ENCODE results near the gene EML6.

The EML6 gene

DNA sequence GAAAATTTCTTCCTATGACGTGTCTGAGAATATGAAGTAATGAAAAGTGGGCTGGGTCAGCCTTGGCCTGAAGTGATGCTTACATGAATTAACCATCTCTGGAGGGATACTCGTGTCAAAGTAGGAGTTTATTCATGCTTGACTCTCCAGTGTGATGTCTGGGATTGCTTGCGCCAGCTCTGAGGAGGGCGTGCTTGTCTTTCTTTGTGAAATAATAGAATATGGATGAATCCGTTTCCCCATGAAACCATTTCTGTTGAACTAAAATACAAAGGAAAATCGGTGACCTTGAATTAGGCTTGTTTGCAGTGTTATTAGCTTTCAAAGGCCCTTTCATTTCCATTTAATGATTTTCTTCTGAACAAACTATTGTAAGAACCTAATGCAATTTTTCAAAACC lies 77.9 kb downstream of the EML6 start:
- TF ChIP-seq, protein P1, sequence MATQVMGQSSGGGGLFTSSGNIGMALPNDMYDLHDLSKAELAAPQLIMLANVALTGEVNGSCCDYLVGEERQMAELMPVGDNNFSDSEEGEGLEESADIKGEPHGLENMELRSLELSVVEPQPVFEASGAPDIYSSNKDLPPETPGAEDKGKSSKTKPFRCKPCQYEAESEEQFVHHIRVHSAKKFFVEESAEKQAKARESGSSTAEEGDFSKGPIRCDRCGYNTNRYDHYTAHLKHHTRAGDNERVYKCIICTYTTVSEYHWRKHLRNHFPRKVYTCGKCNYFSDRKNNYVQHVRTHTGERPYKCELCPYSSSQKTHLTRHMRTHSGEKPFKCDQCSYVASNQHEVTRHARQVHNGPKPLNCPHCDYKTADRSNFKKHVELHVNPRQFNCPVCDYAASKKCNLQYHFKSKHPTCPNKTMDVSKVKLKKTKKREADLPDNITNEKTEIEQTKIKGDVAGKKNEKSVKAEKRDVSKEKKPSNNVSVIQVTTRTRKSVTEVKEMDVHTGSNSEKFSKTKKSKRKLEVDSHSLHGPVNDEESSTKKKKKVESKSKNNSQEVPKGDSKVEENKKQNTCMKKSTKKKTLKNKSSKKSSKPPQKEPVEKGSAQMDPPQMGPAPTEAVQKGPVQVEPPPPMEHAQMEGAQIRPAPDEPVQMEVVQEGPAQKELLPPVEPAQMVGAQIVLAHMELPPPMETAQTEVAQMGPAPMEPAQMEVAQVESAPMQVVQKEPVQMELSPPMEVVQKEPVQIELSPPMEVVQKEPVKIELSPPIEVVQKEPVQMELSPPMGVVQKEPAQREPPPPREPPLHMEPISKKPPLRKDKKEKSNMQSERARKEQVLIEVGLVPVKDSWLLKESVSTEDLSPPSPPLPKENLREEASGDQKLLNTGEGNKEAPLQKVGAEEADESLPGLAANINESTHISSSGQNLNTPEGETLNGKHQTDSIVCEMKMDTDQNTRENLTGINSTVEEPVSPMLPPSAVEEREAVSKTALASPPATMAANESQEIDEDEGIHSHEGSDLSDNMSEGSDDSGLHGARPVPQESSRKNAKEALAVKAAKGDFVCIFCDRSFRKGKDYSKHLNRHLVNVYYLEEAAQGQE (IDR thresholded peaks at IDR 0.05; ENCODE audit: insufficient read depth in 1 of 2, low read depth in 2 of 2, low read length in 2 of 2) = no peak
- no peak for TF ChIP-seq FOXP2 (optimal IDR thresholded peaks at IDR 0.05; ENCODE audit: borderline replicate concordance, extremely low read depth, extremely low read length, insufficient read depth)
- TF ChIP-seq TAF1 (IDR thresholded peaks at IDR 0.05; ENCODE audit: borderline replicate concordance, insufficient read depth, low read length) = no peak

DNA sequence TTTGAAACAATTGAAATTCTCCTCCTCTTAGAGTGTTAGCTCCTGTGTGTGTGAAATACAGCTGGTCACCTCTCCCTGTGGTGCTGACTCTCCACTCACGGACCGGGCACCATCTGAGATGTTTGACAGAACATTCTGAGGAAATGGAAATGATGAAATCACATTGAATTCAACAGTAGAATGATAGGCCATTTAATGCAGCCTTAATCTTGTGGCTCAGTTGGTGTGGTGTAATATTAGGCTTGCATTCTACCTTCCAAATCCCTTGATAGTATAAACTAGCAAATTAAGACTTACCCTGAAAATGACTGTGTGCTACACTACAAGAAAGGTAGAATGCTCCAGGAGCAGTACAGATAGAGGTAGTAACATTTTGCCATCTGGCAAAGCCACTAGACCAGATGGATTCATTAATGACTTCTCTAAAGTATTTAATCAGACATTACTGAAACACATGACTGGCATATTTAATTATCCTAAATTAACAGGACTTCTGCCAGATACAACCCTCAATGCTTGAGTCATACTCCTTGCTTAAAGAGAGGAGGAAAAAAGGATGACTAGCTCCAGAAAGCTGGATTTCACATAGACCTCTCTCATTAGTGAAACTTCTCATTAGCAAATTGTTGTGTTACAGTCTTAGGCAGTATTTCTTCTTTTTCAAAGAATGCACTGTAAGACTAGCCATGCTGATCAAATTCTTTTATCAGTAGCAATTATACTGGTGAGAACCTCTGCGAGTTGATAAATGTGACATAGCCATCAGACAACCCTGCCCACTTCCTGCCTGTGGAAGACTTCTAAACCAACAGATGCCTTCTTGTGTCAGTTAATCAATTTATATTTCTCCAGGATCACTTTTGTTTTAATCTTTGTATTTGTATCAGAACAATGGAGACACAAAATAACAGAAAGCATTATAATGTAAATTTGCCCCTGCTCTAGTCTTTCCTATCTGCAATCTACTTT lies 80.6 kb downstream of the EML6 start:
- no peak for TF ChIP-seq POLR2AphosphoS5 (IDR thresholded peaks at IDR 0.05; ENCODE audit: low read depth, low read length)
- TF ChIP-seq, protein P1 (IDR thresholded peaks at IDR 0.05; ENCODE audit: insufficient read depth in 1 of 2, low read depth in 2 of 2, low read length in 2 of 2) = no peak
- no peak for TF ChIP-seq TAF1 (IDR thresholded peaks at IDR 0.05; ENCODE audit: borderline replicate concordance, insufficient read depth, low read length)
- no peak for TF ChIP-seq SIN3A (IDR thresholded peaks at IDR 0.05; ENCODE audit: borderline replicate concordance, insufficient read depth, low read length)
- TF ChIP-seq FOXP2 (optimal IDR thresholded peaks at IDR 0.05; ENCODE audit: borderline replicate concordance, extremely low read depth, extremely low read length, insufficient read depth) = no peak

DNA sequence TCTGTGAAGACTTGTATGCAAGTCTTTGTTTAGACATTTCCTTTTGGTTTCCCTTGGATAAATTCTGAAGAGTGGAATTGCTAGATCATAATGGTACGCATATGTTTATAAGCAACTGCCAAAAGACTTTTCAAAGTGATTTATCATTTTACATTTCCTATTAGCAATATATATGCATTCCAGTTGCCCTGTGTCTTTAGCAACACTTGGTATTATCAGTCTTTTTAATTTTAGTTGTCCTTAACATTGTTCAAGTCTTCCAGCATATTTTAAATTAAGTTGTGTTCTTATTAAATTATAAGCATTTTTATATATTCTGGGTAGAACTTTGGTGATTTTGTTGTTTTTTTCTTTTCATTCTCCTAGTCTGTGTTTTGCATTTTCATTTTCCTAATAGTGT lies 81.8 kb downstream of the EML6 start:
- TF ChIP-seq POLR2AphosphoS5 (IDR thresholded peaks at IDR 0.05; ENCODE audit: low read depth, low read length) = no peak
- TF ChIP-seq FOXP2 (optimal IDR thresholded peaks at IDR 0.05; ENCODE audit: borderline replicate concordance, extremely low read depth, extremely low read length, insufficient read depth) = no peak
- no peak for TF ChIP-seq TAF1 (IDR thresholded peaks at IDR 0.05; ENCODE audit: borderline replicate concordance, insufficient read depth, low read length)
- no peak for TF ChIP-seq SIN3A (IDR thresholded peaks at IDR 0.05; ENCODE audit: borderline replicate concordance, insufficient read depth, low read length)
- TF ChIP-seq, protein P1 (IDR thresholded peaks at IDR 0.05; ENCODE audit: insufficient read depth in 1 of 2, low read depth in 2 of 2, low read length in 2 of 2) = no peak

DNA sequence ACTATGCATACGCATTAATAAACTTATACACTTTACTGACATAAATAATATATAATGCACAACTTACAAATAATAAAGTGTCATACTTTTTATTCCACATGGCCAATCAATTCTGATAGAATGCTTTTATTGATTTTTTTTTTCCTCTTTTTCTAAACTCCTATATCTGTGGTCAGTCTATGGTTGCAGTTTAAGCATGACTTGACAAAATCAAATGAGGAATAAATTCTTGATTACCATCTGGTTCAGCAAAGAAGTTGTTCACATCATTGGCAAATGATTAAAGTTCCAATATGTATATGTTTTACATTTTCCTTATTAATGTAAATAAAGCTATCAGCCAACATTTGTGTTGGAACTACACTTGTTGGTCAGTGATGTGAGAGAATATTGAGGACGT lies 83.5 kb downstream of the EML6 start:
- no peak for TF ChIP-seq POLR2AphosphoS5 (IDR thresholded peaks at IDR 0.05; ENCODE audit: low read depth, low read length)
- no peak for TF ChIP-seq SIN3A (IDR thresholded peaks at IDR 0.05; ENCODE audit: borderline replicate concordance, insufficient read depth, low read length)
- TF ChIP-seq FOXP2 (optimal IDR thresholded peaks at IDR 0.05; ENCODE audit: borderline replicate concordance, extremely low read depth, extremely low read length, insufficient read depth) = no peak
- TF ChIP-seq TAF1 (IDR thresholded peaks at IDR 0.05; ENCODE audit: borderline replicate concordance, insufficient read depth, low read length) = no peak
- TF ChIP-seq, protein P1 (IDR thresholded peaks at IDR 0.05; ENCODE audit: insufficient read depth in 1 of 2, low read depth in 2 of 2, low read length in 2 of 2) = no peak
